GM23338 (cell line): ENCODE measurements around the gene TESK2. TPM values are rescaled to one million over a fixed set of nuclear protein-coding genes. Genes with fewer than 3 reads are reported as not detected.

Experiments used
- ATAC-seq: fragments of 200-7000 bp; cut with Tn5 transposase; 3 replicates; pipeline ENCODE4 v1.9.1; 2020
- DNase-seq: peaks from one replicate; pipeline ENCODE4 v3.0.0-alpha.2; 2015; ENCODE audit warnings: low spot score
- H2AFZ ChIP-seq: fragments of 200-600 bp; sonication (generic); 2 replicates; pipeline ENCODE4 v1.8.0; 2016; ENCODE audit warnings: antibody characterized with exemption, mild to moderate bottlenecking, moderate library complexity
- H3F3A ChIP-seq: fragments of 200-600 bp; sonication (generic); replicated peaks from 2 replicates; pipeline ENCODE4 v1.8.0; 2017; ENCODE audit warnings: antibody characterized with exemption, mixed run types, low read depth
- H3K27ac ChIP-seq: fragments of 200-600 bp; sonication (generic); 2 replicates; pipeline ENCODE4 v1.6.1; 2016; ENCODE audit warnings: low read depth
- H3K27me3 ChIP-seq: fragments of 200-600 bp; sonication (generic); 2 replicates; pipeline ENCODE4 v1.8.0; 2016; ENCODE audit warnings: mild to moderate bottlenecking, mixed run types, moderate library complexity; ENCODE audit not compliant: insufficient read depth
- H3K36me3 ChIP-seq: fragments of 200-600 bp; sonication (generic); 2 replicates; pipeline ENCODE4 v1.8.0; 2016; ENCODE audit warnings: mild to moderate bottlenecking; ENCODE audit not compliant: insufficient read depth
- H3K4me1 ChIP-seq: fragments of 200-600 bp; sonication (generic); 2 replicates; pipeline ENCODE4 v1.8.0; 2016; ENCODE audit warnings: mild to moderate bottlenecking, moderate library complexity; ENCODE audit not compliant: insufficient read depth
- H3K4me2 ChIP-seq: fragments of 200-600 bp; sonication (generic); 2 replicates; pipeline ENCODE4 v1.7.1; 2017; ENCODE audit warnings: mixed run types
- H3K4me3 ChIP-seq: fragments of 200-600 bp; sonication (generic); 2 replicates; pipeline ENCODE4 v1.6.1; 2016; ENCODE audit warnings: mixed run types
- H3K79me2 ChIP-seq: fragments of 200-600 bp; sonication (generic); replicated peaks from 2 replicates; pipeline ENCODE4 v1.8.0; 2017; ENCODE audit warnings: mild to moderate bottlenecking; ENCODE audit not compliant: insufficient read depth
- H3K9me2 ChIP-seq: fragments of 200-600 bp; sonication (generic); 2 replicates; pipeline ENCODE4 v1.8.0; 2017; ENCODE audit not compliant: insufficient read depth
- H4K20me1 ChIP-seq: fragments of 200-600 bp; sonication (generic); replicated peaks from 2 replicates; pipeline ENCODE4 v1.8.0; 2017; ENCODE audit warnings: mild to moderate bottlenecking; ENCODE audit not compliant: insufficient read depth
- H3K27ac Mint-ChIP-seq: 2 replicates; pipeline ENCODE4 v1.8.0; 2020; ENCODE audit warnings: inconsistent platforms, mild to moderate bottlenecking, moderate library complexity, mixed read lengths
- H3K27me3 Mint-ChIP-seq: 3 replicates; pipeline ENCODE4 v1.8.0; 2022; ENCODE audit warnings: low read depth, mild to moderate bottlenecking, moderate library complexity, mixed read lengths, inconsistent platforms; ENCODE audit not compliant: insufficient read depth, poor library complexity
- H3K36me3 Mint-ChIP-seq: 3 replicates; pipeline ENCODE4 v1.8.0; 2021; ENCODE audit warnings: low read depth, mild to moderate bottlenecking, inconsistent platforms, moderate library complexity, mixed read lengths
- H3K4me1 Mint-ChIP-seq: 3 replicates; pipeline ENCODE4 v1.8.0; 2020; ENCODE audit warnings: mild to moderate bottlenecking, inconsistent platforms, mixed read lengths
- H3K4me3 Mint-ChIP-seq: 3 replicates; pipeline ENCODE4 v1.8.0; 2021; ENCODE audit warnings: moderate library complexity, mild to moderate bottlenecking, inconsistent platforms, mixed read lengths
- H3K9me3 Mint-ChIP-seq: 3 replicates; pipeline ENCODE4 v1.8.0; 2020; ENCODE audit warnings: moderate library complexity, mild to moderate bottlenecking, inconsistent platforms, mixed read lengths
- POLR2AphosphoS5 ChIP-seq: IDR thresholded peaks from 2 replicates; pipeline ENCODE4 v1.6.1; 2016; ENCODE audit warnings: antibody characterized with exemption, low read depth
- REST ChIP-seq: IDR thresholded peaks from one replicate; pipeline ENCODE4 v1.6.1; 2018; ENCODE audit warnings: antibody characterized with exemption; ENCODE audit not compliant: unreplicated experiment
- STAT1 ChIP-seq: IDR thresholded peaks from one replicate; pipeline ENCODE4 v1.6.1; 2016; ENCODE audit warnings: antibody characterized with exemption; ENCODE audit not compliant: unreplicated experiment
- ZNF331 ChIP-seq: fragments of 250-450 bp; sonication (Bioruptor Pico); IDR thresholded peaks from 2 replicates; pipeline ENCODE4 v1.5.0; 2020; ENCODE audit warnings: low read depth, mild to moderate bottlenecking, moderate library complexity
- ZNF462 ChIP-seq: fragments of 250-450 bp; sonication (Bioruptor Pico); IDR thresholded peaks from 2 replicates; pipeline ENCODE4 v1.5.0; 2020; ENCODE audit warnings: mild to moderate bottlenecking, moderate library complexity
- polyA plus RNA-seq: library from polyadenylated mRNA; unstranded; fragments of >200 nt; fragmentation: Nextera tagmentation; extraction: Ambion mirVana; gene quantifications from 2 replicates; pipeline ENCODE4 v1.2.1, GENCODE V29; 2016
- total RNA-seq: library from RNA; depleted of rRNA; stranded (reverse); fragments of >200 nt; shearing (Covaris generic); gene quantifications from 2 replicates; pipeline ENCODE4 v1.2.3, GENCODE V29; 2014

The TESK2 gene
- total and polyA plus RNA-seq, 2 experiments from 2014 or later: 5.2 to 14.0 TPM

- no peak overlapping the region for H3K27ac ChIP-seq
- TF ChIP-seq ZNF462 (CRISPR knock-in tag) (no peak), POLR2AphosphoS5 (no peak), STAT1 (no peak), ZNF331 (CRISPR knock-in tag) (no peak)
- Mint-ChIP-seq H3K36me3 (no peaks in the 10 kb centered on the region), H3K4me1 (no peaks in the 10 kb centered on the region), H3K27ac (no peak overlapping the region), H3K9me3 (no peaks in the 10 kb centered on the region), H3K4me3 (no peak overlapping the region), H3K27me3 (peaks cover 2% of the 10 kb centered on the region)
- H2AFZ ChIP-seq: no peak overlapping the region
- no peak overlapping the region for H3K4me3 ChIP-seq
- H3K79me2 ChIP-seq: no peaks in the 10 kb centered on the region
- no peaks in the 10 kb centered on the region for H4K20me1 ChIP-seq
- no peaks in the 10 kb centered on the region for H3K9me2 ChIP-seq
- H3F3A ChIP-seq: no peaks in the 10 kb centered on the region
- H3K4me2 ChIP-seq: no peak overlapping the region
- DNase-seq (no peak), ATAC-seq (no peak)
- H3K36me3 ChIP-seq: no peaks in the 10 kb centered on the region
- no peaks in the 10 kb centered on the region for H3K4me1 ChIP-seq
- no peaks in the 10 kb centered on the region for H3K27me3 ChIP-seq
Observed at GRCh38 chr1:45373573-45373972, 117.4 kb downstream of the TESK2 start.

GRCh38 chr1:45370575-45370974 is 120.4 kb downstream of the TESK2 start:
- no peaks in the 10 kb centered on the region for H3K36me3 Mint-ChIP-seq
- H3K27ac Mint-ChIP-seq: no peak overlapping the region
- no peak overlapping the region for H3K4me3 ChIP-seq
- H3K27me3 Mint-ChIP-seq: peaks cover 4% of the 10 kb centered on the region
- H3K4me3 Mint-ChIP-seq: no peak overlapping the region
- no peaks in the 10 kb centered on the region for H3K4me1 Mint-ChIP-seq
- H3K27ac ChIP-seq: no peak overlapping the region
- H3K9me3 Mint-ChIP-seq: no peaks in the 10 kb centered on the region
- H3K9me2 ChIP-seq: no peaks in the 10 kb centered on the region
- no peaks in the 10 kb centered on the region for H3K36me3 ChIP-seq
- DNase-seq (no peak), ATAC-seq (no peak)
- H3K4me2 ChIP-seq: no peak overlapping the region
- no peaks in the 10 kb centered on the region for H3K79me2 ChIP-seq
- H4K20me1 ChIP-seq: no peaks in the 10 kb centered on the region
- H3F3A ChIP-seq: no peaks in the 10 kb centered on the region
- no peaks in the 10 kb centered on the region for H3K4me1 ChIP-seq
- H2AFZ ChIP-seq: no peak overlapping the region
- H3K27me3 ChIP-seq: no peaks in the 10 kb centered on the region
- TF ChIP-seq REST: no peak
